HCT116 (cell line): ENCODE measurements around the gene IGSF5.

Experiments used
- CEBPB ChIP-seq: IDR thresholded peaks from 2 replicates; pipeline ENCODE4 v1.6.1; 2012; ENCODE audit warnings: low read depth
- CTCF ChIP-seq, 3 experiments: fragments of 200-600 bp in 1 of 3; sonication (generic) in 1 of 3; IDR thresholded peaks in 2 of 3; conservative IDR thresholded peaks in 1 of 3; 2 replicates each; pipeline ENCODE4 v1.5.1; 2012 to 2017; ENCODE audit warnings: low read depth in 2 of 3, low read length in 2 of 3, antibody characterized with exemption in 1 of 3, borderline replicate concordance in 1 of 3, control low read depth in 1 of 3, mild to moderate bottlenecking in 1 of 3, mixed read lengths in 1 of 3, mixed run types in 1 of 3, moderate library complexity in 1 of 3; ENCODE audit not compliant: insufficient read depth in 1 of 3
- EZH2 ChIP-seq: fragments of 200-600 bp; sonication (generic); IDR thresholded peaks from 2 replicates; pipeline ENCODE4 v1.6.1; 2017; ENCODE audit warnings: antibody characterized with exemption, mixed run types
- EZH2phosphoT487 ChIP-seq: fragments of 200-600 bp; IDR thresholded peaks from 2 replicates; pipeline ENCODE4 v1.6.1; 2018; ENCODE audit warnings: antibody characterized with exemption, borderline replicate concordance
- POLR2A ChIP-seq: IDR thresholded peaks from 2 replicates; pipeline ENCODE4 v1.7.0; 2011; ENCODE audit warnings: borderline replicate concordance; ENCODE audit not compliant: insufficient read depth, insufficient read length; ENCODE audit errors: extremely low read depth
- POLR2AphosphoS5 ChIP-seq: IDR thresholded peaks from 2 replicates; pipeline ENCODE4 v1.6.1; 2011; ENCODE audit warnings: mild to moderate bottlenecking, low read depth, low read length, moderate library complexity
- SP1 ChIP-seq: IDR thresholded peaks from 2 replicates; pipeline ENCODE4 v1.6.1; 2012; ENCODE audit warnings: low read depth
- TF ChIP-seq, protein P1 (sequence below): IDR thresholded peaks from 2 replicates; pipeline ENCODE4 v1.6.1; 2012; ENCODE audit warnings: low read depth
- TF ChIP-seq, protein P2 (sequence below): IDR thresholded peaks from 2 replicates; pipeline ENCODE4 v1.6.1; 2012

DNA sequence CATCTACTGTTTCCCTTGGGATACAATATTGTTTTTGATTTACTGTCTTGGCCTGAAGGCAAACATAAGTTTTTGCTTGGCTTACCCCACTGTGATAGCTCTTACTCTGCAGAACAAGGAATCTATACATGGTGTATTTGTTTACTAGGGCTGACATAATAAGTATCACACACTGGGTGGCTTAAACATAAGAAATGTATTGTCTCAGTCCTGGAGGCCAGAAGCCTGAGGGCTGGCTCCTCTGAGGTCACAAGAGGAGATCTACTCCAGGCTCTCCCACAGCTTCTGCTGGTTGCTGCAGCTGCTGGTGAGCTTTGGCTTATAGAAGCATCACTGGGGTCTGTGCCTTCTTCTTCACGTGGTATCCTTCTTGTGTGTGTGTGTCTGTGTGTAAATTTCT is 30.7 kb upstream of the IGSF5 start:
- TF ChIP-seq POLR2A = no peak
- TF ChIP-seq CTCF (IDR thresholded peaks at IDR 0.05 in 2 of 3, conservative IDR thresholded peaks at IDR 0.05 in 1 of 3; ENCODE audit: borderline replicate concordance in 1 of 3, insufficient read depth in 1 of 3, low read depth in 2 of 3, low read length in 2 of 3) = no peak
- TF ChIP-seq CEBPB = no peak
- TF ChIP-seq POLR2AphosphoS5 = no peak
- TF ChIP-seq, protein P1, sequence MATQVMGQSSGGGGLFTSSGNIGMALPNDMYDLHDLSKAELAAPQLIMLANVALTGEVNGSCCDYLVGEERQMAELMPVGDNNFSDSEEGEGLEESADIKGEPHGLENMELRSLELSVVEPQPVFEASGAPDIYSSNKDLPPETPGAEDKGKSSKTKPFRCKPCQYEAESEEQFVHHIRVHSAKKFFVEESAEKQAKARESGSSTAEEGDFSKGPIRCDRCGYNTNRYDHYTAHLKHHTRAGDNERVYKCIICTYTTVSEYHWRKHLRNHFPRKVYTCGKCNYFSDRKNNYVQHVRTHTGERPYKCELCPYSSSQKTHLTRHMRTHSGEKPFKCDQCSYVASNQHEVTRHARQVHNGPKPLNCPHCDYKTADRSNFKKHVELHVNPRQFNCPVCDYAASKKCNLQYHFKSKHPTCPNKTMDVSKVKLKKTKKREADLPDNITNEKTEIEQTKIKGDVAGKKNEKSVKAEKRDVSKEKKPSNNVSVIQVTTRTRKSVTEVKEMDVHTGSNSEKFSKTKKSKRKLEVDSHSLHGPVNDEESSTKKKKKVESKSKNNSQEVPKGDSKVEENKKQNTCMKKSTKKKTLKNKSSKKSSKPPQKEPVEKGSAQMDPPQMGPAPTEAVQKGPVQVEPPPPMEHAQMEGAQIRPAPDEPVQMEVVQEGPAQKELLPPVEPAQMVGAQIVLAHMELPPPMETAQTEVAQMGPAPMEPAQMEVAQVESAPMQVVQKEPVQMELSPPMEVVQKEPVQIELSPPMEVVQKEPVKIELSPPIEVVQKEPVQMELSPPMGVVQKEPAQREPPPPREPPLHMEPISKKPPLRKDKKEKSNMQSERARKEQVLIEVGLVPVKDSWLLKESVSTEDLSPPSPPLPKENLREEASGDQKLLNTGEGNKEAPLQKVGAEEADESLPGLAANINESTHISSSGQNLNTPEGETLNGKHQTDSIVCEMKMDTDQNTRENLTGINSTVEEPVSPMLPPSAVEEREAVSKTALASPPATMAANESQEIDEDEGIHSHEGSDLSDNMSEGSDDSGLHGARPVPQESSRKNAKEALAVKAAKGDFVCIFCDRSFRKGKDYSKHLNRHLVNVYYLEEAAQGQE = no peak
- TF ChIP-seq EZH2 = no peak
- TF ChIP-seq SP1 = no peak
- TF ChIP-seq EZH2phosphoT487 = no peak
- TF ChIP-seq, protein P2, sequence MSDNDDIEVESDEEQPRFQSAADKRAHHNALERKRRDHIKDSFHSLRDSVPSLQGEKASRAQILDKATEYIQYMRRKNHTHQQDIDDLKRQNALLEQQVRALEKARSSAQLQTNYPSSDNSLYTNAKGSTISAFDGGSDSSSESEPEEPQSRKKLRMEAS = no peak
